Measurements from ENCODE around the gene TMEM44.
"Not testable (repeated sequence)": the region's sequence is repeated elsewhere in the genome, so short reads cannot be mapped to it uniquely, and the experiment has no call there.

Gene TMEM44

DNA sequence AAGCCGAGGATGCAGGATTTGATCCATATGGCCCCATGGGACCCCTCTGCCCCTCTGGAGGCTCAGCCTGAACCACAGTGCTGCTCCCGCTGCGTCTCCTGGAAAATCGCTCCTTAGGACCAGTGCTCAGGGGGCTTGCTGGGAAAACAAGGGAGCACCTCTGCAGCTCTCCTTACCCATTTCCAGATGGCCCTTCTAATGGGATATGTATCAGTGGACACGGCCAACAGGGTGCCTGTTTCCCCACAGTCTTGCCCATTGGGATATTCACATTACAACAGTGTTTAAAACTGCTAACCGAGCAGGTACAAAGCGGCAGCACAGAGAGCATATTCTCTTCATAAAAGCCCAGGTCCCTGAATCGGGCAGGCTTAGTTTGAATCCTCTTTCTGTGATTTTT is 27.1 kb downstream of the TMEM44 start:
- TF ChIP-seq BACH2 (CRISPR knock-in tag; IDR thresholded peaks at IDR 0.05; ENCODE audit: borderline replicate concordance) (no peak), RARB (CRISPR knock-in tag; IDR thresholded peaks at IDR 0.05) (no peak), CSDC2 (CRISPR knock-in tag; IDR thresholded peaks at IDR 0.05) (no peak), ARNTL (CRISPR knock-in tag; IDR thresholded peaks at IDR 0.05; ENCODE audit: borderline replicate concordance, low read depth) (no peak), ISL1 (CRISPR knock-in tag; IDR thresholded peaks at IDR 0.05) (no peak), ZC3H10 (CRISPR knock-in tag; IDR thresholded peaks at IDR 0.05) (no peak), TCF4 (CRISPR knock-in tag; IDR thresholded peaks at IDR 0.05; ENCODE audit: borderline replicate concordance) (no peak), ESRRG (CRISPR knock-in tag; IDR thresholded peaks at IDR 0.05) (no peak), TOX (CRISPR knock-in tag; IDR thresholded peaks at IDR 0.05; ENCODE audit: borderline replicate concordance) (no peak), GLIS3 (CRISPR knock-in tag; IDR thresholded peaks at IDR 0.05) (no peak), ZNF8 (CRISPR knock-in tag; IDR thresholded peaks at IDR 0.05) (no peak), PPARA (CRISPR knock-in tag; IDR thresholded peaks at IDR 0.05; ENCODE audit: borderline replicate concordance) (no peak), OSR1 (CRISPR knock-in tag; IDR thresholded peaks at IDR 0.05) (no peak), ZNF70 (CRISPR knock-in tag; IDR thresholded peaks at IDR 0.05) (no peak), ZFP30 (CRISPR knock-in tag; IDR thresholded peaks at IDR 0.05) (no peak), SNAI2 (CRISPR knock-in tag; IDR thresholded peaks at IDR 0.05) (no peak)
- TF ChIP-seq, protein P1, sequence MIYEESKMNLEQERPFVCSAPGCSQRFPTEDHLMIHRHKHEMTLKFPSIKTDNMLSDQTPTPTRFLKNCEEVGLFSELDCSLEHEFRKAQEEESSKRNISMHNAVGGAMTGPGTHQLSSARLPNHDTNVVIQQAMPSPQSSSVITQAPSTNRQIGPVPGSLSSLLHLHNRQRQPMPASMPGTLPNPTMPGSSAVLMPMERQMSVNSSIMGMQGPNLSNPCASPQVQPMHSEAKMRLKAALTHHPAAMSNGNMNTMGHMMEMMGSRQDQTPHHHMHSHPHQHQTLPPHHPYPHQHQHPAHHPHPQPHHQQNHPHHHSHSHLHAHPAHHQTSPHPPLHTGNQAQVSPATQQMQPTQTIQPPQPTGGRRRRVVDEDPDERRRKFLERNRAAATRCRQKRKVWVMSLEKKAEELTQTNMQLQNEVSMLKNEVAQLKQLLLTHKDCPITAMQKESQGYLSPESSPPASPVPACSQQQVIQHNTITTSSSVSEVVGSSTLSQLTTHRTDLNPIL (CRISPR knock-in tag; IDR thresholded peaks at IDR 0.05; ENCODE audit: low read depth) = no peak
- TF ChIP-seq, protein P2, sequence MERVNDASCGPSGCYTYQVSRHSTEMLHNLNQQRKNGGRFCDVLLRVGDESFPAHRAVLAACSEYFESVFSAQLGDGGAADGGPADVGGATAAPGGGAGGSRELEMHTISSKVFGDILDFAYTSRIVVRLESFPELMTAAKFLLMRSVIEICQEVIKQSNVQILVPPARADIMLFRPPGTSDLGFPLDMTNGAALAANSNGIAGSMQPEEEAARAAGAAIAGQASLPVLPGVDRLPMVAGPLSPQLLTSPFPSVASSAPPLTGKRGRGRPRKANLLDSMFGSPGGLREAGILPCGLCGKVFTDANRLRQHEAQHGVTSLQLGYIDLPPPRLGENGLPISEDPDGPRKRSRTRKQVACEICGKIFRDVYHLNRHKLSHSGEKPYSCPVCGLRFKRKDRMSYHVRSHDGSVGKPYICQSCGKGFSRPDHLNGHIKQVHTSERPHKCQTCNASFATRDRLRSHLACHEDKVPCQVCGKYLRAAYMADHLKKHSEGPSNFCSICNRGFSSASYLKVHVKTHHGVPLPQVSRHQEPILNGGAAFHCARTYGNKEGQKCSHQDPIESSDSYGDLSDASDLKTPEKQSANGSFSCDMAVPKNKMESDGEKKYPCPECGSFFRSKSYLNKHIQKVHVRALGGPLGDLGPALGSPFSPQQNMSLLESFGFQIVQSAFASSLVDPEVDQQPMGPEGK (CRISPR knock-in tag; IDR thresholded peaks at IDR 0.05; ENCODE audit: borderline replicate concordance) = no peak
- TF ChIP-seq, protein P3, sequence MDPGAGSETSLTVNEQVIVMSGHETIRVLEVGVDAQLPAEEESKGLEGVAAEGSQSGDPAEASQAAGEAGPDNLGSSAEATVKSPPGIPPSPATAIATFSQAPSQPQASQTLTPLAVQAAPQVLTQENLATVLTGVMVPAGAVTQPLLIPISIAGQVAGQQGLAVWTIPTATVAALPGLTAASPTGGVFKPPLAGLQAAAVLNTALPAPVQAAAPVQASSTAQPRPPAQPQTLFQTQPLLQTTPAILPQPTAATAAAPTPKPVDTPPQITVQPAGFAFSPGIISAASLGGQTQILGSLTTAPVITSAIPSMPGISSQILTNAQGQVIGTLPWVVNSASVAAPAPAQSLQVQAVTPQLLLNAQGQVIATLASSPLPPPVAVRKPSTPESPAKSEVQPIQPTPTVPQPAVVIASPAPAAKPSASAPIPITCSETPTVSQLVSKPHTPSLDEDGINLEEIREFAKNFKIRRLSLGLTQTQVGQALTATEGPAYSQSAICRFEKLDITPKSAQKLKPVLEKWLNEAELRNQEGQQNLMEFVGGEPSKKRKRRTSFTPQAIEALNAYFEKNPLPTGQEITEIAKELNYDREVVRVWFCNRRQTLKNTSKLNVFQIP (CRISPR knock-in tag; IDR thresholded peaks at IDR 0.05; ENCODE audit: borderline replicate concordance, low read depth) = no peak
- TF ChIP-seq, protein P4, sequence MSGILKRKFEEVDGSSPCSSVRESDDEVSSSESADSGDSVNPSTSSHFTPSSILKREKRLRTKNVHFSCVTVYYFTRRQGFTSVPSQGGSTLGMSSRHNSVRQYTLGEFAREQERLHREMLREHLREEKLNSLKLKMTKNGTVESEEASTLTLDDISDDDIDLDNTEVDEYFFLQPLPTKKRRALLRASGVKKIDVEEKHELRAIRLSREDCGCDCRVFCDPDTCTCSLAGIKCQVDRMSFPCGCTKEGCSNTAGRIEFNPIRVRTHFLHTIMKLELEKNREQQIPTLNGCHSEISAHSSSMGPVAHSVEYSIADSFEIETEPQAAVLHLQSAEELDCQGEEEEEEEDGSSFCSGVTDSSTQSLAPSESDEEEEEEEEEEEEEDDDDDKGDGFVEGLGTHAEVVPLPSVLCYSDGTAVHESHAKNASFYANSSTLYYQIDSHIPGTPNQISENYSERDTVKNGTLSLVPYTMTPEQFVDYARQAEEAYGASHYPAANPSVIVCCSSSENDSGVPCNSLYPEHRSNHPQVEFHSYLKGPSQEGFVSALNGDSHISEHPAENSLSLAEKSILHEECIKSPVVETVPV (CRISPR knock-in tag; IDR thresholded peaks at IDR 0.05) = no peak
- no peak for ATAC-seq

DNA sequence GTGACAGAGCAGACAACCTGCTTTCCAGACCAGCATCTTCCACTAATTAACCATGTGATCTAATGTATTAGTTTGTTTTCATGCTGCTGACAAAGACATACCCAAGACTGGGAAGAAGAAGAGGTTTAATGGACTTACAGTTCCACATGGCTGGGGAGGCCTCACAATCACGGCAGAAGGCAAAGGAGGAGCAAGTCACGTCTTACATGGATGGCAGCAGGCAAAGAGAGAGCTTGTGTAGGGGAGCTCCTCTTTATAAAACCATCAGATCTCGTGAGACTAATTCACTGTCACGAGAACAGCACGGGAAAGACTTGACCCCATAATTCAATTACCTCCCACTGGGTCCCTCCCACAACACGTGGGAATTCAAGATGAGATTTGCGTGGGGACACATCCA is 27.9 kb downstream of the TMEM44 start:
- not testable (repeated sequence) for ATAC-seq

DNA sequence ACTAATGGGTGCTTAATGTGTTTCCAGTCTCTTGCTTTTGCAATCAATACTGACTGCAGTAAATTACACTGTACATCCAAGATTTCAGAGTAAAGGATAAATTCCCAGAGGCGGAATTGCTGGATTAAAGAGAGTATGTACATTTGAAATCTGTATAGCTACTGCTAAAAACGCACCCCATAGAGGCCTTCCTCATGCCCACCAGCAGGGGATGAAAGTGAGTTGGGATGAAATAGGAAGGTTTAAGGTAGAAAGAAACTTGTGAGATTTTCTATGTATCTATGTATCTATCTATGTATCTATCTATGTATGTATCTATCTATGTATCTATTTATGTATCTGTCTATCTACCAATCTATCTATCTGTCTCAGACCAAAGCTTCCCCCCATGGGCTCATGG is 28.4 kb downstream of the TMEM44 start:
- peak; percentile 52; the same call in 2 of the 3 replicates for ATAC-seq
- TF ChIP-seq ZC3H10 (CRISPR knock-in tag; IDR thresholded peaks at IDR 0.05) = no peak
- TF ChIP-seq GLIS3 (CRISPR knock-in tag; IDR thresholded peaks at IDR 0.05) = no peak
- TF ChIP-seq, protein P1 (CRISPR knock-in tag; IDR thresholded peaks at IDR 0.05; ENCODE audit: low read depth) = no peak
- TF ChIP-seq, protein P5, sequence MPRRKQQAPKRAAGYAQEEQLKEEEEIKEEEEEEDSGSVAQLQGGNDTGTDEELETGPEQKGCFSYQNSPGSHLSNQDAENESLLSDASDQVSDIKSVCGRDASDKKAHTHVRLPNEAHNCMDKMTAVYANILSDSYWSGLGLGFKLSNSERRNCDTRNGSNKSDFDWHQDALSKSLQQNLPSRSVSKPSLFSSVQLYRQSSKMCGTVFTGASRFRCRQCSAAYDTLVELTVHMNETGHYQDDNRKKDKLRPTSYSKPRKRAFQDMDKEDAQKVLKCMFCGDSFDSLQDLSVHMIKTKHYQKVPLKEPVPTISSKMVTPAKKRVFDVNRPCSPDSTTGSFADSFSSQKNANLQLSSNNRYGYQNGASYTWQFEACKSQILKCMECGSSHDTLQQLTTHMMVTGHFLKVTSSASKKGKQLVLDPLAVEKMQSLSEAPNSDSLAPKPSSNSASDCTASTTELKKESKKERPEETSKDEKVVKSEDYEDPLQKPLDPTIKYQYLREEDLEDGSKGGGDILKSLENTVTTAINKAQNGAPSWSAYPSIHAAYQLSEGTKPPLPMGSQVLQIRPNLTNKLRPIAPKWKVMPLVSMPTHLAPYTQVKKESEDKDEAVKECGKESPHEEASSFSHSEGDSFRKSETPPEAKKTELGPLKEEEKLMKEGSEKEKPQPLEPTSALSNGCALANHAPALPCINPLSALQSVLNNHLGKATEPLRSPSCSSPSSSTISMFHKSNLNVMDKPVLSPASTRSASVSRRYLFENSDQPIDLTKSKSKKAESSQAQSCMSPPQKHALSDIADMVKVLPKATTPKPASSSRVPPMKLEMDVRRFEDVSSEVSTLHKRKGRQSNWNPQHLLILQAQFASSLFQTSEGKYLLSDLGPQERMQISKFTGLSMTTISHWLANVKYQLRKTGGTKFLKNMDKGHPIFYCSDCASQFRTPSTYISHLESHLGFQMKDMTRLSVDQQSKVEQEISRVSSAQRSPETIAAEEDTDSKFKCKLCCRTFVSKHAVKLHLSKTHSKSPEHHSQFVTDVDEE (CRISPR knock-in tag; IDR thresholded peaks at IDR 0.05) = no peak
- TF ChIP-seq TCF4 (CRISPR knock-in tag; IDR thresholded peaks at IDR 0.05; ENCODE audit: borderline replicate concordance) = no peak

Data from SK-N-SH treated with all-trans-retinoic acid at 6 μM for 48 hours (cell line).